HepG2 (cell line): ENCODE measurements around the gene ZDHHC8. TPM values are rescaled to one million over a fixed set of nuclear protein-coding genes. Genes with fewer than 3 reads are reported as not detected.

Experiments
- KLF6 ChIP-seq: IDR thresholded peaks from 2 replicates; pipeline ENCODE4 v1.8.0; 2016; ENCODE audit warnings: missing biosample characterization, missing genetic modification reagents
- MIER3 ChIP-seq: IDR thresholded peaks from 2 replicates; pipeline ENCODE4 v1.6.1; 2016; ENCODE audit warnings: missing compliant biosample characterization, borderline replicate concordance
- MYC ChIP-seq: sonication (generic); formaldehyde crosslinking; IDR thresholded peaks from 2 replicates; pipeline ENCODE4 v1.9.0; 2021; ENCODE audit warnings: missing genetic modification reagents, borderline replicate concordance
- NFE2L1 ChIP-seq: sonication (generic); formaldehyde crosslinking; IDR thresholded peaks from 2 replicates; pipeline ENCODE4 v1.4.0; 2020; ENCODE audit warnings: missing genetic modification reagents, mild to moderate bottlenecking, borderline replicate concordance
- PAX8 ChIP-seq: sonication (generic); formaldehyde crosslinking; IDR thresholded peaks from 2 replicates; pipeline ENCODE4 v1.8.0; 2022; ENCODE audit warnings: mild to moderate bottlenecking, missing genetic modification reagents, borderline replicate concordance
- RBM22 ChIP-seq: fragments of 200-400 bp; formaldehyde crosslinking; optimal IDR thresholded peaks from 2 replicates; pipeline ENCODE3; 2017; ENCODE audit warnings: mild to moderate bottlenecking, low read length, moderate library complexity
- REXO4 ChIP-seq: sonication (generic); formaldehyde crosslinking; IDR thresholded peaks from 2 replicates; pipeline ENCODE4 v1.8.0; 2022; ENCODE audit warnings: missing genetic modification reagents, mild to moderate bottlenecking, borderline replicate concordance
- ZBTB33 ChIP-seq: sonication (generic); formaldehyde crosslinking; IDR thresholded peaks from 2 replicates; pipeline ENCODE4 v1.4.0; 2020; ENCODE audit warnings: missing genetic modification reagents
- ZBTB40 ChIP-seq, 2 experiments: fragments of 450-650 bp in 1 of 2; sonication (generic) in 1 of 2; formaldehyde crosslinking in 1 of 2; IDR thresholded peaks; 2 replicates each; pipeline versions ENCODE4 v1.6.1 to v1.8.0; 2016 to 2022; ENCODE audit warnings: antibody characterized with exemption in 1 of 2, mild to moderate bottlenecking in 1 of 2, missing genetic modification reagents in 1 of 2
- ZNF274 ChIP-seq: sonication (generic); formaldehyde crosslinking; IDR thresholded peaks from 2 replicates; pipeline ENCODE4 v1.5.1; 2020; ENCODE audit warnings: mild to moderate bottlenecking, missing genetic modification reagents
- ZNF570 ChIP-seq: sonication (generic); formaldehyde crosslinking; IDR thresholded peaks from 2 replicates; pipeline ENCODE4 v1.4.0; 2020; ENCODE audit warnings: mild to moderate bottlenecking, missing genetic modification reagents, borderline replicate concordance
- ZNF607 ChIP-seq: sonication (generic); formaldehyde crosslinking; IDR thresholded peaks from 2 replicates; pipeline ENCODE4 v1.5.1; 2020; ENCODE audit warnings: missing genetic modification reagents, mild to moderate bottlenecking, borderline replicate concordance
- polyA plus RNA-seq, 8 experiments: library from polyadenylated mRNA; depleted of rRNA in 3 of 8; stranded (reverse) in 7 of 8; unstranded in 1 of 8; fragments of >200 nt; fragmentation: Illumina TruSeq in 4 of 8; extraction: Trizol in 4 of 8; gene quantifications; 2 replicates each; pipeline versions ENCODE4 v1.2.1 to v1.2.3, GENCODE V29; 2011 to 2016; ENCODE audit warnings: low read depth in 4 of 8, missing spikeins in 1 of 8, mixed read lengths in 1 of 8; ENCODE audit not compliant: insufficient read depth in 1 of 8
- total RNA-seq, 5 experiments: library from RNA; depleted of rRNA; stranded (reverse); fragments of >200 nt; fragmentation: Illumina TruSeq; extraction: Trizol; gene quantifications; 2 replicates each; pipeline ENCODE4 v1.2.3, GENCODE V29; 2016; ENCODE audit warnings: low read depth in 1 of 5
- TF ChIP-seq, protein P1 (sequence below): sonication (generic); formaldehyde crosslinking; IDR thresholded peaks from 2 replicates; pipeline ENCODE4 v1.5.0; 2020; ENCODE audit warnings: missing genetic modification reagents
- TF ChIP-seq, protein P2 (sequence below): sonication (generic); formaldehyde crosslinking; IDR thresholded peaks from 2 replicates; pipeline ENCODE4 v1.4.0; 2020; ENCODE audit warnings: missing genetic modification reagents

Gene ZDHHC8
- total and polyA plus RNA-seq, 2 of the 13 experiments (the other 11 are each of a cell fraction or from before 2014, with no cell fraction given) = 7.5 to 21.3 TPM

DNA sequence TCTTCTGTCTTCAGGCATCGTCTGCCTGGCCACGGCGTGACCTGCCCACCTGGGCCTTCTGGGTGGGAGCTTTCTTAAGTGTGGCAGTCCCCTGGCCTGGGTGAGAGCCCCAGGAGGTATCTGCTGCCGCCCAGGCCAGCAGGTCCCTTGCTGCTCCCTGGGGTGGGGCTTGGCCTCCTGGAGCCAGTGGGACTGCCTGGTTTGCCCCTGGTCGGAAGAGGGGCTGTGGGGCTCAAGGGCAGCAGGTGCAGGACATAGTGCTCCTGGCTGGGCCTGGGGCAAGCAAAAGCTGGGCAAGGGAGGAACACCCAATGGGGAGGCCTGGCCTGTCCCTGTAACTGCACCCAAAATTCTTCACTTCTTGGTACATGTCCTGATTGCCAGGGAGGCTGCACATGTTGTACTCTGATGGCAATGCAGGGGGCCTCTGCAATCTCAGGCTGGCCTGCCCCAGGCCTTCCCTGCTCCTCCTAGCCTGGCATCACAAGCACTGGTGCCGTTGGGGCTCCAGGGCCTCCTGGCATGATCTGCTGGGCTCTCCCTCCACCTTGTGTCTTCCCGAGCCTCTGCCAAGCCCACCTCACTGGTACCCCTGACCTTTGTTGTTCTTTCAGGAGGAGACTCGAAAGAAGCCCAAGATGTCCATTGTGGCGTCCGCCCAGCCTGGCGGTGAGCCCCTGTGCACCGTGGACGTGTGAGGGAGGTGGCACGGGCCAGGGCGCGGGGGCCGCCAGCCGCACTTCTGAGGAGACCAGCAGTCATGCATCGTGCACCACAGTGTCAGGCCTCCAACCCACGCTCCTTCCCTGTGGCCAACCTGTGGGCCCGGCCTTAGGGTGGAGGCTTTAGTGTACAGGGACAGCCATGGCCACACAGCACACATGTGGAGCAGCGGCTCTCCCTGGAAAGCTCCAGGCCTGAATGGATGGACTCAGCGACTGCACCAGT is 21.9 kb upstream of the ZDHHC8 start (continued):
- no peak for TF ChIP-seq ZBTB40 (IDR thresholded peaks at IDR 0.05)
- TF ChIP-seq ZBTB40 (CRISPR knock-in tag; IDR thresholded peaks at IDR 0.05) = no peak
- TF ChIP-seq REXO4 (CRISPR knock-in tag) = no peak
- TF ChIP-seq MYC (CRISPR knock-in tag) = no peak
- TF ChIP-seq MIER3 (CRISPR knock-in tag) = no peak
- TF ChIP-seq, protein P1, sequence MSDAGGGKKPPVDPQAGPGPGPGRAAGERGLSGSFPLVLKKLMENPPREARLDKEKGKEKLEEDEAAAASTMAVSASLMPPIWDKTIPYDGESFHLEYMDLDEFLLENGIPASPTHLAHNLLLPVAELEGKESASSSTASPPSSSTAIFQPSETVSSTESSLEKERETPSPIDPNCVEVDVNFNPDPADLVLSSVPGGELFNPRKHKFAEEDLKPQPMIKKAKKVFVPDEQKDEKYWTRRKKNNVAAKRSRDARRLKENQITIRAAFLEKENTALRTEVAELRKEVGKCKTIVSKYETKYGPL (CRISPR knock-in tag) = no peak
- TF ChIP-seq, protein P2, sequence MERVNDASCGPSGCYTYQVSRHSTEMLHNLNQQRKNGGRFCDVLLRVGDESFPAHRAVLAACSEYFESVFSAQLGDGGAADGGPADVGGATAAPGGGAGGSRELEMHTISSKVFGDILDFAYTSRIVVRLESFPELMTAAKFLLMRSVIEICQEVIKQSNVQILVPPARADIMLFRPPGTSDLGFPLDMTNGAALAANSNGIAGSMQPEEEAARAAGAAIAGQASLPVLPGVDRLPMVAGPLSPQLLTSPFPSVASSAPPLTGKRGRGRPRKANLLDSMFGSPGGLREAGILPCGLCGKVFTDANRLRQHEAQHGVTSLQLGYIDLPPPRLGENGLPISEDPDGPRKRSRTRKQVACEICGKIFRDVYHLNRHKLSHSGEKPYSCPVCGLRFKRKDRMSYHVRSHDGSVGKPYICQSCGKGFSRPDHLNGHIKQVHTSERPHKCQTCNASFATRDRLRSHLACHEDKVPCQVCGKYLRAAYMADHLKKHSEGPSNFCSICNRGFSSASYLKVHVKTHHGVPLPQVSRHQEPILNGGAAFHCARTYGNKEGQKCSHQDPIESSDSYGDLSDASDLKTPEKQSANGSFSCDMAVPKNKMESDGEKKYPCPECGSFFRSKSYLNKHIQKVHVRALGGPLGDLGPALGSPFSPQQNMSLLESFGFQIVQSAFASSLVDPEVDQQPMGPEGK = no peak
- no peak for TF ChIP-seq ZNF607
- TF ChIP-seq ZNF570 (CRISPR knock-in tag) = no peak
- no peak for TF ChIP-seq ZBTB33 (CRISPR knock-in tag)
- no peak for TF ChIP-seq NFE2L1 (CRISPR knock-in tag)
- no peak for TF ChIP-seq ZNF274 (CRISPR knock-in tag)
- peak; percentile 66 for TF ChIP-seq RBM22
- TF ChIP-seq PAX8 (CRISPR knock-in tag) = no peak
- no peak for TF ChIP-seq KLF6 (CRISPR knock-in tag)
